ENCODE data around the gene LRP1-AS.

Gene LRP1-AS

GRCh38 chr12:57146961-57147944 lies at the start of gene LRP1-AS:
Gene LRP1-AS (minus strand): TSS chr12:57147619.
- DNase-seq (ENCODE audit: low spot score): no peak

- no peak for DNase-seq (ENCODE audit: low spot score)
Measured at GRCh38 chr12:57196956-57197355, 49.5 kb upstream of the LRP1-AS start.

- no peak for DNase-seq (ENCODE audit: low spot score)
Measured at GRCh38 chr12:57196439-57196838, 49.0 kb upstream of the LRP1-AS start.

- DNase-seq (ENCODE audit: low spot score): no peak
Measured at GRCh38 chr12:57195611-57196371, 48.4 kb upstream of the LRP1-AS start.

GRCh38 chr12:57195186-57195585 lies 47.8 kb upstream of the LRP1-AS start:
- no peak for DNase-seq (ENCODE audit: low spot score)

GRCh38 chr12:57194253-57194652 lies 46.8 kb upstream of the LRP1-AS start:
- no peak for DNase-seq (ENCODE audit: low spot score)

- no peak for DNase-seq (ENCODE audit: low spot score)
Measured at GRCh38 chr12:57193706-57194245, 46.4 kb upstream of the LRP1-AS start.

GRCh38 chr12:57192920-57193319 lies 45.5 kb upstream of the LRP1-AS start:
- no peak for DNase-seq (ENCODE audit: low spot score)

GRCh38 chr12:57191410-57191809 lies 44.0 kb upstream of the LRP1-AS start:
- DNase-seq (ENCODE audit: low spot score): no peak

GRCh38 chr12:57190821-57191220 lies 43.4 kb upstream of the LRP1-AS start:
- no peak for DNase-seq (ENCODE audit: low spot score)

GRCh38 chr12:57190037-57190436 lies 42.6 kb upstream of the LRP1-AS start:
- DNase-seq (ENCODE audit: low spot score): no peak

GRCh38 chr12:57188090-57188425 lies 40.6 kb upstream of the LRP1-AS start:
- DNase-seq (ENCODE audit: low spot score): no peak

GRCh38 chr12:57187222-57188089 lies 40.0 kb upstream of the LRP1-AS start:
- no peak for DNase-seq (ENCODE audit: low spot score)

- DNase-seq (ENCODE audit: low spot score): no peak
Measured at GRCh38 chr12:57185906-57186508, 38.6 kb upstream of the LRP1-AS start.

GRCh38 chr12:57185403-57185802 lies 38.0 kb upstream of the LRP1-AS start:
- no peak for DNase-seq (ENCODE audit: low spot score)

GRCh38 chr12:57183939-57184725 lies 36.7 kb upstream of the LRP1-AS start:
- DNase-seq (ENCODE audit: low spot score): no peak

- DNase-seq (ENCODE audit: low spot score): peak; percentile 81
Measured at GRCh38 chr12:57182918-57183575, 35.6 kb upstream of the LRP1-AS start.

- DNase-seq (ENCODE audit: low spot score): no peak
Measured at GRCh38 chr12:57181561-57182155, 34.2 kb upstream of the LRP1-AS start.

GRCh38 chr12:57181072-57181471 lies 33.7 kb upstream of the LRP1-AS start:
- no peak for DNase-seq (ENCODE audit: low spot score)

All from COLO829 (cell line).